ENCODE measurements around the gene CRYBA4. TPM values are rescaled to one million over a fixed set of nuclear protein-coding genes. Genes with fewer than 3 reads are reported as not detected.

The CRYBA4 gene
- total RNA-seq, 1 experiment from 2014 or later, result 0.52 TPM

DNA sequence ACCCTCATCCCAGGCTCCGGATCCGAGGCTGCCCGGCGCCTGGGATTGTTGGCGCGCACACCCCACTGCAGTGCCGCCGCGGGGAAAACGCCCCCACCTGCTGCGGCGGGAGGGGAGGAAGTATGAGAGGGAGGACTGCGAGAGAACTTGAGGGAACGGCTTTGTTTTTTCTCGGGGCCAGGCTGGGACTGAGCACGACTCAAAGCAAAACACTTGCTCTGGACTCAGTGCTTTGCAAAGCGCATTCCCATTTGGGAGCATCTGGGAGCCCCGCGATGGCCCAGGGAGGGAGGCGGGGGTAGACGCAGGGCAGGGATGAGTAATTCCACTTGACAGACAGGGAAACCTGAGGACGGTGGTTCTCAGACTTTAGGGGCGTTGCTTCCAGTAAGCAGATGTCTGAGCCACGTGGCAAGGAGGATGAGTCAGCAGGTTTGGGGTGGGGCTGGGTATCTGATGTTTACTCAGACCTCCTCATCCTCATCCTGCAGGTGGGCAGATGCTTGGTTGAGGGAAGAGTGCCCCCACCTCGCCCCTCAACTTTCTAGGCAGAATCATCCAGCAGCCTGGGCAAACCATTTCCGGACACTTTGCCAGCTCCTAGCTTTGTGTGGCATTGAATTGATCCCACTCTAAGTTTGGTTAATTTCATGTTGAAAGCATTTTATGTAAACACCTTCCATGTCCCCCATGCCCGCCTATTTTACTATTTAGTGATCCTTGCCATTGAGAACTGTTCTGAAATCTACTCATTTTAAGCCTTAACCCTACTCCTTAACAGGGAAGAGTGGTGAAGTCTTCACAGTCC, 37.1 kb downstream of the CRYBA4 start:
- peak overlapping the region; percentile 81 to 99 for H3K4me3 Mint-ChIP-seq

More for the DNA sequence above, 37.1 kb downstream of the CRYBA4 start:
- no peaks in the 10 kb centered on the region for H3K79me1 ChIP-seq (ENCODE audit: insufficient read depth, low read depth, low read length, poor library complexity, severe bottlenecking)
- H2BK5ac ChIP-seq (ENCODE audit: insufficient read length, low read length), result no peak overlapping the region
- H3K27ac ChIP-seq (ENCODE audit: insufficient read length, low read depth, low read length), result no peak overlapping the region
- H3K14ac ChIP-seq (ENCODE audit: insufficient read depth, low read length), result peak overlapping the region; percentile 4; the same call in 1 of the 2 replicates
- Mint-ChIP-seq H3K9me3 (no peaks in the 10 kb centered on the region; a peak in 1 of 5 replicates), H3K27me3 (ENCODE audit: low read depth) (peaks cover 22% of the 10 kb centered on the region), H3K36me3 (ENCODE audit: insufficient read depth in 1 of 3, low read depth in 3 of 3) (peaks cover 12 to 32% (median 19%) of the 10 kb centered on the region in 3 experiments; a peak in 6 of 7 replicates), H3K27ac (peak overlapping the region; percentile 82 to 97 (median 93)), H3K4me1 (peaks cover 40 to 48% of the 10 kb centered on the region in 2 experiments)
- H3K27me3 ChIP-seq (ENCODE audit: insufficient read depth, low read length), result no peaks in the 10 kb centered on the region
- no peak overlapping the region for H2AK5ac ChIP-seq (ENCODE audit: insufficient read length, low read length)
- no peak overlapping the region for H2BK120ac ChIP-seq (ENCODE audit: low read depth, low read length, poor library complexity, severe bottlenecking)
- no peak overlapping the region for H4K91ac ChIP-seq (ENCODE audit: insufficient read length, low read depth, low read length)
- no peak overlapping the region for H4K8ac ChIP-seq (replicated peaks; ENCODE audit: insufficient read length, low read depth, low read length)
- no peak overlapping the region for H3K56ac ChIP-seq (ENCODE audit: insufficient read length, low read depth, low read length)
- no peak overlapping the region for H2BK12ac ChIP-seq (ENCODE audit: insufficient read length, low read depth, low read length)
- no peaks in the 10 kb centered on the region for H3K9me3 ChIP-seq (ENCODE audit: control insufficient read depth, low read depth, low read length)
- no peak overlapping the region for H3K9ac ChIP-seq (ENCODE audit: extremely low read depth, insufficient read length, low read length)
- no peak overlapping the region for H3K4ac ChIP-seq (ENCODE audit: low read depth, low read length)
- peak overlapping the region; percentile 75 for H3K4me2 ChIP-seq (ENCODE audit: insufficient read depth, insufficient read length, low read length)
- no peak overlapping the region for H3T11ph ChIP-seq (ENCODE audit: low read length)
- WGBS (ENCODE audit: extremely low coverage, insufficient read length, low lambda C conversion rate), result no CpG with 5 or more reads among the region's 27 CpGs
- H3K4me1 ChIP-seq (ENCODE audit: insufficient read depth, low read length), result no peaks in the 10 kb centered on the region; the same call in 1 of the 2 replicates
- peak; percentile 96 for DNase-seq
- no peak overlapping the region for H2BK15ac ChIP-seq (ENCODE audit: low read depth, low read length)
- H3K79me2 ChIP-seq (ENCODE audit: insufficient read depth, low read length), result no peaks in the 10 kb centered on the region; the same call in 1 of the 2 replicates
- no peak overlapping the region for H4K5ac ChIP-seq (ENCODE audit: insufficient read length, low read depth, low read length)
- no peak overlapping the region for H3K23ac ChIP-seq (ENCODE audit: insufficient read length, low read depth, low read length)
- H2AFZ ChIP-seq (ENCODE audit: low read length), result no peak overlapping the region
- TF ChIP-seq, protein P1, sequence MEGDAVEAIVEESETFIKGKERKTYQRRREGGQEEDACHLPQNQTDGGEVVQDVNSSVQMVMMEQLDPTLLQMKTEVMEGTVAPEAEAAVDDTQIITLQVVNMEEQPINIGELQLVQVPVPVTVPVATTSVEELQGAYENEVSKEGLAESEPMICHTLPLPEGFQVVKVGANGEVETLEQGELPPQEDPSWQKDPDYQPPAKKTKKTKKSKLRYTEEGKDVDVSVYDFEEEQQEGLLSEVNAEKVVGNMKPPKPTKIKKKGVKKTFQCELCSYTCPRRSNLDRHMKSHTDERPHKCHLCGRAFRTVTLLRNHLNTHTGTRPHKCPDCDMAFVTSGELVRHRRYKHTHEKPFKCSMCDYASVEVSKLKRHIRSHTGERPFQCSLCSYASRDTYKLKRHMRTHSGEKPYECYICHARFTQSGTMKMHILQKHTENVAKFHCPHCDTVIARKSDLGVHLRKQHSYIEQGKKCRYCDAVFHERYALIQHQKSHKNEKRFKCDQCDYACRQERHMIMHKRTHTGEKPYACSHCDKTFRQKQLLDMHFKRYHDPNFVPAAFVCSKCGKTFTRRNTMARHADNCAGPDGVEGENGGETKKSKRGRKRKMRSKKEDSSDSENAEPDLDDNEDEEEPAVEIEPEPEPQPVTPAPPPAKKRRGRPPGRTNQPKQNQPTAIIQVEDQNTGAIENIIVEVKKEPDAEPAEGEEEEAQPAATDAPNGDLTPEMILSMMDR (conservative IDR thresholded peaks at IDR 0.05), result no peak
- H3K23me2 ChIP-seq (ENCODE audit: insufficient read length, low read depth, low read length, poor library complexity, severe bottlenecking), result peaks cover 16% of the 10 kb centered on the region
- no peak overlapping the region for H2BK20ac ChIP-seq (ENCODE audit: low read depth, low read length, poor library complexity, severe bottlenecking)
- no peaks in the 10 kb centered on the region for H4K20me1 ChIP-seq (ENCODE audit: control insufficient read depth, insufficient read depth, insufficient read length)
- no peak overlapping the region for H3K18ac ChIP-seq (ENCODE audit: insufficient read length, low read depth, low read length)
